GM19099 (cell line): Measurements from ENCODE around the gene CTNND2.

ENCODE experiments used
- POLR2A ChIP-seq: IDR thresholded peaks from 3 replicates; pipeline ENCODE4 v1.6.1; 2011; ENCODE audit warnings: low read depth; ENCODE audit not compliant: insufficient read length; ENCODE audit errors: extremely low read depth

Gene CTNND2

GRCh38 chr5:11174591-11174990, 729.7 kb downstream of the CTNND2 start:
- TF ChIP-seq POLR2A, result no peak

GRCh38 chr5:11172484-11172883, 731.8 kb downstream of the CTNND2 start:
- no peak for TF ChIP-seq POLR2A

- no peak for TF ChIP-seq POLR2A
Measured at GRCh38 chr5:11171236-11171635, 733.0 kb downstream of the CTNND2 start.

GRCh38 chr5:11166923-11167322, 737.3 kb downstream of the CTNND2 start:
- TF ChIP-seq POLR2A, result no peak

GRCh38 chr5:11164531-11165294, 739.5 kb downstream of the CTNND2 start:
- TF ChIP-seq POLR2A, result no peak

GRCh38 chr5:11157132-11157531, 747.1 kb downstream of the CTNND2 start:
- TF ChIP-seq POLR2A, result no peak

GRCh38 chr5:11153670-11154382, 750.4 kb downstream of the CTNND2 start:
- TF ChIP-seq POLR2A, result no peak

- no peak for TF ChIP-seq POLR2A
Measured at GRCh38 chr5:11152368-11152767, 751.9 kb downstream of the CTNND2 start.

GRCh38 chr5:11150976-11151375, 753.3 kb downstream of the CTNND2 start:
- TF ChIP-seq POLR2A, result no peak

GRCh38 chr5:11148810-11149539, 755.3 kb downstream of the CTNND2 start:
- TF ChIP-seq POLR2A, result no peak

- TF ChIP-seq POLR2A, result no peak
Measured at GRCh38 chr5:11146171-11146570, 758.1 kb downstream of the CTNND2 start.

GRCh38 chr5:11143456-11144267, 760.6 kb downstream of the CTNND2 start:
- no peak for TF ChIP-seq POLR2A

GRCh38 chr5:11139217-11139865, 764.9 kb downstream of the CTNND2 start:
- TF ChIP-seq POLR2A, result no peak

GRCh38 chr5:11130131-11130530, 774.1 kb downstream of the CTNND2 start:
- TF ChIP-seq POLR2A, result no peak
